Measurements from ENCODE around the gene TMCC1.

Gene TMCC1

DNA sequence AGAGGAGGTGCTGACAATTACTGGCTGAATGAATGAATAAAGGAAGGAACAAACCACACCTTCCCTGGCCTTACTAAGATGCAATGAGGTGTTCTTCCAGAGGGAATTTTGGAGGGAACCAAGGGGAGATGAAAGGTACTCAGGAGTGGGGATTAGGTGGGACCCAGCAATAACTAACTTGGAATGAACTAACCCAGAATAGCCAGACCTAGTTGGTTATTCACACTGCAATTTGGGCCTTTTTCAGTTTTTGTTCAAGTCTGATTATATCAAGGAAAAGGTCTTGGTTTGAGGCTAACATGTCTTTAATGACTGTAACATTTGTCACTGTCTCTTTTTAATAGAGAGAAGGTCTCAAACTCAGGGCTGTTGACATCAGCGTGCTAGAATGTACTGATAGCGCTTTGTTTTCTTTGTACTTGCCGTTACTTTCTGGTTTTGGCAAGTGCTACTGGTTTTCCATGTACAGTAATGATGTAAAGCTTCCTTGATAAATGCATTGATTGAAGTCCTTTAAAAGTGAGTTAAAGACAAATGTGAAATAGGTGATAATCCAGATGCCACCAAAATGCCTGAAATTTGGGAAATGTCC lies 283.8 kb downstream of the TMCC1 start:
- DNase-seq (ENCODE audit: low read depth in 2 of 2) = no peak

DNA sequence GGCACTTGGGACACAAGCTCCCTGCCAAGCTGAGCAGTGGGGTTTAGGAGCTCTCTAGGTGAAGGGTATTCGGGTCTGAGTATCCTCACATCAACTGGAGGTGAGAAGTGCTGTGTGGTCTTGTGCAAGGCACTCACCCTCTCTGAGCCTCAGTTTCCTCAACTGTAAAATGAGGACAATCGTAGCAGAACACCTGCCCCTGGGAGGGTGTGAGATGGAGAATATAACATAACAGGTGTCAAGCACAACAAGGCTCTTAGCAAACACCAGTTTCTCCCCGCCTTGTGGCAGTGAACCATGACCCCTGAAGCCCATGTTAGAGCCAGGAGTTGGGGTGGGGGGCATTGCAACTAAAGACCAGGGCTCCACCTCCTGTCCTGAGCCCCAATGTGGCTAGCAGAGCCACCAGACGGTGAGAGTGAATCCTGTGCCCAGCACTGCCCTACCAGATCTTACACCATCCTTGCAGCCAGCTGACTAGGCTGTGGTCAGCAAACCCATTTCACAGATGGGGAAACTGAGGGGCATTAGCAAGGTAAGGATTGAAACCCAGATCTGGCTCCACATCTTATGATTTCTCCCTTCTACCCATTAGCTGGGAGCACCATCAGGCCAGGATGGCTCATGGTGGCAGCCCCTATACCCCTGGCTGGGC lies 284.4 kb downstream of the TMCC1 start:
- no peak for DNase-seq (ENCODE audit: low read depth in 2 of 2)

- DNase-seq (ENCODE audit: low read depth in 2 of 2) = no peak
Observed at GRCh38 chr3:129608087-129608935, 285.2 kb downstream of the TMCC1 start.

- DNase-seq (ENCODE audit: low read depth in 2 of 2) = no peak
Observed at GRCh38 chr3:129607391-129608068, 286.0 kb downstream of the TMCC1 start.

DNA sequence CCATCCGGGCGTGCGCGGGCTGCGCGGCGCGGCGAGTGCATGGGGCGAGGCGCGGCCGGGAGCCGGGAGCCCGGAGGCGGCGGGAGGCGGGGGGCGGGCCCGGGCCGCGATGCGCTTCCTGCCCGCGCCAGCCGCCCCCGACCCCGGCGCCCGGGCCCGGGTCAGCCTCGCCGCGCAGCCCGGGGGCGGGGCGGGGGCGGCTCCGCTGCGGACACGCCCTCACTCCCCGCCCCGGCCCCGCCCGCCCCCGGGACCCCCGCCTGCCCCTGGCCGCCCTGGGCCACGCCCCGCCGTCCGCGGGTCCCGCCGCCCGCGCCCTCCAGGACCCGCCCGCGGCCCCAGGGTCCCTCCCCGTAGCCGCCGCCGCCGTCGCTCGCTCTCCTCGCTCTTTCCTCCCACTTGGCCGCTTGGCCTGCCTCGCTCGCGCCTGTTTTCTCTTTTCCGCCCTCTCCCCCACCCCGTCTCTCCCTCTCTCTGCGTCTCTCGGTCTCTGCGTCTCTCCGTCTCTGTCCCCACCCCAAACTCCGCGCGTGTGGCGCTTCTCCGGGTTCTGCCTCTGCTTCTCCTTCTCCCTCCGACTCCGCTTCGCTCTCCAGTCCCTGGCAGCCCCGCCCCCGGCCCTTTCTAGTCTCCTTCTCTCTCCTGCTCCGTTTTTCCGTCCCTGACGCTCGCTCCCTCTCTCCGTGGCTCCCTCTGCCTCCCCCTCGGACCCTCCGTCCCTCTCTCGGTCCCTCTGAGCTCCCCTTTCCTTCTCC lies 286.7 kb downstream of the TMCC1 start, which contains the start of gene PLXND1:
Gene PLXND1 (minus strand): TSS at position 41 of the 755 bp plus-strand sequence. CDS start 37 bp downstream, at position 4.
- no peak for DNase-seq (ENCODE audit: low read depth in 2 of 2)

DNA sequence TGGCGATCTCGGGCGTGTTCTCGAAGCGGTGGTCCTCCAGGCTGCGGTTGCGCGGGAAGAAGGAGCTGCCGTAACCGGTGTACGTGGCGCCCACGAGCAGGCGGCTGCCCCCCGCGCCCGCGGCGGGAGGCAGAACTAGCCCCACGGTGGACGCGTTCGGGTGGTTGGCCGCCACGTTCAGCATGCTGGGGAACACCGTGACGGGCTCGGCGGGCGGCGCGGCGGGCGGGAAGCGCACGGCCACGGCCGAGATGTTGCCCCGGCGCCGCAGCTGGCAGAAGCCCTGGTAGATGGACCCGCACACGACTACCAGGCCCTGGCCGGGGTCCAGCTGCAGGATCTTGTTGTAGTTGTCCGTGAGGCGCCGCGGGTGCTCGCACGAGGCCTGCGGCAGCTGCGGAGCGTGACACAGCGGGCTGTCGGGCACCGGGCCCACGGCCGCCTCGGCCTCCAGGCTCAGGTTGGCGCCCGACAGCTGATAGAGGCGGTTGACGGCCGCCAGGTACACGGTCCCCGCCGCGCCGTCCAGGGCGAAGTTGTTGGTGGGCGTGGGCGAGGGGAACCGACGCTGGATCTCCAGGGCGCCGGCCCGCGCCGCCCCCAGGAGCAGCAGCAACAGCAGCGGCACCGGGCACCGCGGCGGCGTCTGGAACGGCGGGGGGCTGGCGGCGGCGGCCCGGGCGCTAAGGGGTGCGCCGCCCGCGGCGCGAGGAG lies 287.4 kb downstream of the TMCC1 start:
- no peak for DNase-seq (ENCODE audit: low read depth in 2 of 2)

DNA sequence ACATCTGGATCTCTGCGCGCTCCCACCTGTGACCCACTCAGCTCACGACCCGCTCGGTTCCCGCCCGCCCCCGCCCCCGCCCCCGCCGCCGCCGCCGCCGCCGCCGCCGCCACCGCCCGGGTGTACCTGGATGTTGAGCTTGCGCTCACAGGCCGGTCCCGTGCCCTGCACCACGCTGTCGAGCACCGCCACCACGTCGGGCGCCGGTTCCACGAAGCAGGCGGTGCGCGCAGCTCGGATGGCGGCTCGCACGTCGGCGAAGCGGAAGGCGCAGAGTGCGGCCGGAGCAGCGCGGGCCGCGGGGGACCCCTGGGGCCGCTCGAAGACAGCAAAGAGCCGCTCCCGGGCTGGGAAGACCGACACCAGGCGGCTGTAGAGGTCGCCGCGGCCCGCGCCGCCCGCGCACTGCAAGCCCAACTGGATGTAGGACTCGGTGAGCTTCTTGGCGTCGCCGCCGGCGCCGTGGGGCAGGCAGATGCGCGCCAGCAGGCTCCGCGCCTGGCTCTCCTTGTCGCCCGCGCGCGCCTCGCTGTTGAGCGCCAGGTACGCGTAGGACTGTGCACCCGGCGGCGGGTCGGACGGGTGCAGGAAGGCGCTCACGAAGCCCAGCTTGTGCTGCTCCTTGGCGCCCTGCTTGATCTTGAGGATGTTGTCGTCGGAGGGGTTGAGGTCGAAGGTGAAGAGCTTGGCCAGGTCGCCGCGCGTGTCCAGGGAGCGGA lies 288.1 kb downstream of the TMCC1 start:
- no peak for DNase-seq (ENCODE audit: low read depth in 2 of 2)

DNA sequence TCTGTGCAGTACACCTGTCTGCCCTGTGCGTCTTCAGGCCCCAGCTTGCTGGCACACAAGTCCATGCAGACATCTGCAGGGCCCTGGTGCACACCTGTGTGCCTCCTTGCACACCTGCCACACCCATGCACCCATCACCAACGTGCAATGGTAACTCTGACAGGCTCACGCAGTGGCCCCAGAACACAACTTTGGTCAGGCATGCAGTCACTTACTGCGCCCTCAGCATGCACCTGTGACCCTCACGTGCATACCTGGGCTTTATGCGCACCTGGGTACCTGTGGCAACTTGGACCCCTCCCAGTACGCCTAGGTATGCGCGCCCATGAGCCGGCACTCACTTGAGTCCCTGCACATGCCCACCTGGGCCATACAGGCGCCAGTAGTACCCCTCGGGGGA lies 288.7 kb downstream of the TMCC1 start:
- DNase-seq (ENCODE audit: low read depth in 2 of 2) = no peak

- no peak for DNase-seq (ENCODE audit: low read depth in 2 of 2)
Observed at GRCh38 chr3:129603991-129604749, 289.3 kb downstream of the TMCC1 start.

GRCh38 chr3:129603561-129603942 lies 290.0 kb downstream of the TMCC1 start:
- no peak for DNase-seq (ENCODE audit: low read depth in 2 of 2)

DNA sequence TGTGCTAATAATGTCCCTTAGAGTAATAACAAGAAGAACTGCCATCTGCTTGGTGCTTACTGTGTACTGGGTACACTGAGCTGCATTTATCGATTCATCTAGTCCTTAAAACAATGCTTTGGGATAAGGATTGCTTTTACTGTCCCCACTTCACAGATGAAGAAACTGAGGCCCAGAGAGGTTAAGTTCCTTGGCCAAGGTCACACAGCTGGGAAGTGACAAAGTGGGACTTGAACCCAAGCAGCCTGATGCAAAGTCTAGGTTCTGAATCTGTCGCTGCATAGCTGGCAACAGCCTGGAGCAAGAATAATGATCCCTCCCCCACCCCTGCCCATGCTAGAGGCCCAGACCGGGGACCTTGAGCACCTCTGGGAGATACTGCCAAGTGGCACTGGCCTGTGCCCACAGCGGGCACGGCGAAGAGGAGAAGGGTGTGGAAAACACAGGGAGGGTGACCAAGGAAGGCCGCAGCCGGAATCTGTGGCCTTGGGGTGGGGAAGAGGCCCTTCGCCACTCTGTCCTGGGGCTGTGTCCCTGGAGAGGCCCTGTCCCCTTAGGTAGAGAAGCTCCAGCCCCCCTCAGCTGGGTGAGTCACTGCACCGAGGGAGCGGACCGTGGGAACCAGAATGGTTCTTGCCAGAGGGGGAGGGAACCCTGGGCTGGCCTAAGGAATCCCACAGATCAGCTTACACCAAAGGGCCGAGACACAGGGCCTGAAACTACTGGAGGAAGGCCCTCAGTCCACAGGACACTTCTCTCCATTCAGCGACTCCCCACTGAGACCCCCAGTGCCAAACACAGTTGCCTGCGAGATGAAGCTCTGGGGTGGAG lies 290.6 kb downstream of the TMCC1 start:
- no peak for DNase-seq (ENCODE audit: low read depth in 2 of 2)

DNA sequence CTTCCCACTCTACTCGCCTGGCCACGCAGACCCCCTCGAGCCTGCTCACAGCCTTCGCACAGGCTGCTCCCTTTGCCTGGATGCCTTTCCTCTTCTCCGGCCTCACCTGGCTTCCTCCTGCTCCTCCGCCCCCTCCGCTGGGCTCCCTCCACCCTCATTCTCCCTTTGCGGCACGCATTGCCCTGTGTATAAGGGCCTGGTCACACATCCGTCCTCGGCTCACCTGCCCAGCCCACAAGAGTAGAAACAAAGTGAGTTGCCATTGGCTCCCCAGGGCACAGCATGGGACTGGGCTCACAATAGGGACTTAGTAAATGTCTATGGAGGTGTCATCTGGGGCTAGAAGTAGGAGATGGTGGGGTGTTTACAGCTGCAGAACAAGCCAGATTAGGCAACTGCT lies 291.2 kb downstream of the TMCC1 start:
- DNase-seq (ENCODE audit: low read depth in 2 of 2) = no peak

GRCh38 chr3:129601713-129602112 lies 291.8 kb downstream of the TMCC1 start:
- DNase-seq (ENCODE audit: low read depth in 2 of 2) = no peak

- DNase-seq (ENCODE audit: low read depth in 2 of 2) = no peak
Observed at GRCh38 chr3:129600348-129600747, 293.2 kb downstream of the TMCC1 start.

DNA sequence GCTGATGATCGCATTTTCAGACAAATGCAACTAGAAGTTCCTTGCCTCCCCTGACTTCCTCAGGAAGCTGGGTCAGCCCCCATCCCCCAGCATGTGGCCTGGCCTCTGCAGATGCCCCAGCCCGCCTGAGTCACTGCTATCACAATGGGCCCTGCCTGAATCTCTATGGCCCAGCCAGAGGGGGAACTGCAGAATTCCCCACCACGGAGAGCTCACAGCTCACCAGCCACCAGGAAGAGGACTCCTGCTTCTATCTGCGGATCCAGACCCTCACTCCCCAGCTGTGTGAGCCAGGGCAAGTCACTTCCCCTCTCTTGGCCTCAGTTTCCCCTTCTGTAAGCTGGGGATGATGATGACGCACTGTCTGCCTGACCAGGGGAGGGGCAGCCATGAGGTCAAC lies 293.9 kb downstream of the TMCC1 start:
- no peak for DNase-seq (ENCODE audit: low read depth in 2 of 2)

DNA sequence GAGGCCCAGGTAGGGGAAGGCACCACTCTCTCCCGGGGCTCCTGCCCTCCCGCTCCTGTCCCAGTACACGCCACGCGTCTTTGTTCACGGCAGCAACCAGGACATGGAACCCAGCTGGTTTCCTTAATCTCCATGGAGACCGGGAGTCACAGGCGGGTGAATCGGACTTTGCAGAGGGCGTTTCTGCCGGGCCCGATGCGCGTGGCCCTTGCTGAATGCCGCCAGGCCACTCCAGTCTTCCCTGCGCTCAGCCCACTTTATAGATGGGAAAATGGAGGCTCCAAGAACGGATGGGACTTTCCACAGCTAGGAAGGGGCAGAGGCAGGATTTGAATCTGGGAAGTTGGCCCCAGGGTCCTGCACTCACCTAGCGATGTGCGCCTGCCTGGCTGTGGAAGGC lies 294.4 kb downstream of the TMCC1 start:
- DNase-seq (ENCODE audit: low read depth in 2 of 2) = no peak

GRCh38 chr3:129598484-129598883 lies 295.0 kb downstream of the TMCC1 start:
- DNase-seq (ENCODE audit: low read depth in 2 of 2) = no peak

DNA sequence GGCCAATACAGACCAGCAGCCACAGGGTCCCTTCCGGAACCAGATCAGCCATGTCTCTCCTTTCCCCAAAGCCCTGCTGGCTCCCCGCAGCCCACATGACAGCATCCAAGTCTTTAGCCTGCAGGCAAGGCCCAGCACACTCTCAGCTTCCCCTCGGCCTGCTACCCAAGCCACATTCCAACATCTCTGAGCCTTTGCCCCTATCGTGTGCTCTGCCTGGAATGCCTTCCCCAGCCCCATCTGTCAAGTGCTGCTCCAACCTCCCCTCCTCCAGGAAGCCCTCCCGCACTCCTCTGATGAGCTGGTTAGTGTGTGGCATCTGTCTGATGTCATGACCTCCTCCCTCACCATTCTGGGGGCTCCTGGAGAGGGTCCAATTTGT lies 295.5 kb downstream of the TMCC1 start:
- DNase-seq (ENCODE audit: low read depth in 2 of 2) = no peak

Data from stimulated activated CD4-positive, alpha-beta T cell treated with anti-CD3 and anti-CD28 coated beads, Interleukin-15, amount 100 ng/mL, for 48 hours (primary cell).